Neural cell (in vitro differentiated cells): ENCODE measurements around the gene PSMG4.

Source experiments
- CTCF ChIP-seq: fragments of 450-650 bp; IDR thresholded peaks from 2 replicates; pipeline ENCODE4 v1.5.1; 2014; ENCODE audit warnings: antibody characterized with exemption, mild to moderate bottlenecking, moderate library complexity; ENCODE audit not compliant: poor library complexity, severe bottlenecking
- EP300 ChIP-seq: fragments of 450-650 bp; conservative IDR thresholded peaks from 2 replicates; pipeline ENCODE4 v1.6.1; 2014; ENCODE audit warnings: antibody characterized with exemption, mild to moderate bottlenecking, moderate library complexity; ENCODE audit not compliant: poor library complexity, severe bottlenecking
- EZH2 ChIP-seq: fragments of 200-600, 300-800 bp; shearing (Covaris generic), sonication (generic); IDR thresholded peaks from 2 replicates; pipeline ENCODE4 v1.6.1; 2014; ENCODE audit warnings: antibody characterized with exemption, low read length, borderline replicate concordance, mild to moderate bottlenecking; ENCODE audit not compliant: insufficient read depth, poor library complexity, severe bottlenecking
- MXI1 ChIP-seq: fragments of 450-650 bp; conservative IDR thresholded peaks from 2 replicates; pipeline ENCODE4 v1.6.1; 2014; ENCODE audit warnings: antibody characterized with exemption, mild to moderate bottlenecking; ENCODE audit not compliant: poor library complexity, severe bottlenecking
- POLR2AphosphoS5 ChIP-seq: IDR thresholded peaks from 2 replicates; pipeline ENCODE4 v1.6.1; 2012
- TAF1 ChIP-seq: IDR thresholded peaks from 2 replicates; pipeline ENCODE4 v1.6.1; 2012; ENCODE audit warnings: low read depth

- TF ChIP-seq CTCF, result no peak
- no peak for TF ChIP-seq EP300
- TF ChIP-seq EZH2, result no peak
- no peak for TF ChIP-seq TAF1
- TF ChIP-seq MXI1, result no peak
- no peak for TF ChIP-seq POLR2AphosphoS5
Observed at GRCh38 chr6:3290931-3291211, 32.1 kb downstream of the PSMG4 start.
